ENCODE results near the gene ACTG1. TPM values are rescaled to one million over a fixed set of nuclear protein-coding genes. Genes with fewer than 3 reads are reported as not detected.

The ACTG1 gene
- total RNA-seq, 1 experiment from 2014 or later, result 3,247 TPM

DNA sequence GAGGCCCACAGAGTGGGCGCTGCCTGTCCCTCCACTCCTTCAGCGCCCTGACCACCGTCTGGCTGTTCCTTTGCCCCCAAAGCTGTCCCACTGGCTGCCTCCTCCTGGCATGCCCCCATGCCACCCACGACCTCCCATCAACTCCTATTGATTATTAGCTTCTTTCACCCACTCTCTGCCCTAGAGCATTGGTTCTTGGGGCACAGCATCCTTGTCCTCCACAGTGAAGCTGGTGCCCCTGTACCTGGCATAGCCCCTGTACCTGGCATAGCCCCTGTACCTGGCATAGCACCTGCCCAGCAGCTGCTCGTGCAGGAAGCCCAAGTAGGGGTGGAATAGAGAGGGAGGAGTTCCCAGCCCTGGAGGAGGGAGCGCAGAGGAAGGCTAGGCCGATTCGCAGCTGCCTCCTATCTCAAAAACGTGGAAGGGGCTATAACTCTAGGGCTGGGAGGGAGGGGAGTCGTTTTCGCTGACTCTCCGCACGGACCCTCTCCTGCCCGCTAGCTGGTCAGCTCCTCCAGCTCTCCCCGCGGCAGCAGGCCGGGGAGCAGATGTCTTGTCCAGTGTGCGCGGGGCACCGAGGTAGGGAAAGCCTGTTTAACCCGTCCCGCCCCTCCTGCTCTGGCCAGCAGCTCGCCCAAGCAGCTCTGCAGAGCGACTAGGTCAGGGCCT is 5.7 kb upstream of the ACTG1 start:
- TF ChIP-seq, protein P1, sequence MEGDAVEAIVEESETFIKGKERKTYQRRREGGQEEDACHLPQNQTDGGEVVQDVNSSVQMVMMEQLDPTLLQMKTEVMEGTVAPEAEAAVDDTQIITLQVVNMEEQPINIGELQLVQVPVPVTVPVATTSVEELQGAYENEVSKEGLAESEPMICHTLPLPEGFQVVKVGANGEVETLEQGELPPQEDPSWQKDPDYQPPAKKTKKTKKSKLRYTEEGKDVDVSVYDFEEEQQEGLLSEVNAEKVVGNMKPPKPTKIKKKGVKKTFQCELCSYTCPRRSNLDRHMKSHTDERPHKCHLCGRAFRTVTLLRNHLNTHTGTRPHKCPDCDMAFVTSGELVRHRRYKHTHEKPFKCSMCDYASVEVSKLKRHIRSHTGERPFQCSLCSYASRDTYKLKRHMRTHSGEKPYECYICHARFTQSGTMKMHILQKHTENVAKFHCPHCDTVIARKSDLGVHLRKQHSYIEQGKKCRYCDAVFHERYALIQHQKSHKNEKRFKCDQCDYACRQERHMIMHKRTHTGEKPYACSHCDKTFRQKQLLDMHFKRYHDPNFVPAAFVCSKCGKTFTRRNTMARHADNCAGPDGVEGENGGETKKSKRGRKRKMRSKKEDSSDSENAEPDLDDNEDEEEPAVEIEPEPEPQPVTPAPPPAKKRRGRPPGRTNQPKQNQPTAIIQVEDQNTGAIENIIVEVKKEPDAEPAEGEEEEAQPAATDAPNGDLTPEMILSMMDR (conservative IDR thresholded peaks at IDR 0.05; ENCODE audit: low read depth, low read length), result no peak
- no peak for TF ChIP-seq EZH2 (IDR thresholded peaks at IDR 0.05; ENCODE audit: borderline replicate concordance, low read depth, low read length, poor library complexity, severe bottlenecking)
- Histone ChIP-seq H3K36me3 (ENCODE audit: insufficient read depth, low read length, poor library complexity, severe bottlenecking) (no peaks in the 10 kb centered on the region), H3K27ac (ENCODE audit: low read depth, low read length, poor library complexity, severe bottlenecking) (no peak overlapping the region), H3K4me1 (ENCODE audit: insufficient read depth, low read length, poor library complexity, severe bottlenecking) (peaks cover 21% of the 10 kb centered on the region), H3K27me3 (replicated peaks; ENCODE audit: insufficient read depth, low read depth, low read length, poor library complexity) (no peaks in the 10 kb centered on the region), H3K4me3 (ENCODE audit: low read depth, low read length, poor library complexity, severe bottlenecking) (no peak overlapping the region), H3K9me3 (ENCODE audit: low read depth, low read length, poor library complexity, severe bottlenecking) (no peaks in the 10 kb centered on the region)
- intact Hi-C loops (cut with micrococcal nuclease; ENCODE audit: unreplicated experiment), result loop anchor here (5.0 to 10.0 kb wide), 2 partner anchors 34 to 87 kb away; partner anchors contain the start of gene FAAP100
- ChIA-PET CTCF (no interaction called here), POLR2A (ENCODE audit: low non-redundant PET) (no interaction called here)
- DNase-seq (ENCODE audit: low spot score), result no peak
- BruUV-seq (replicated peaks), result no TSS peak

DNA sequence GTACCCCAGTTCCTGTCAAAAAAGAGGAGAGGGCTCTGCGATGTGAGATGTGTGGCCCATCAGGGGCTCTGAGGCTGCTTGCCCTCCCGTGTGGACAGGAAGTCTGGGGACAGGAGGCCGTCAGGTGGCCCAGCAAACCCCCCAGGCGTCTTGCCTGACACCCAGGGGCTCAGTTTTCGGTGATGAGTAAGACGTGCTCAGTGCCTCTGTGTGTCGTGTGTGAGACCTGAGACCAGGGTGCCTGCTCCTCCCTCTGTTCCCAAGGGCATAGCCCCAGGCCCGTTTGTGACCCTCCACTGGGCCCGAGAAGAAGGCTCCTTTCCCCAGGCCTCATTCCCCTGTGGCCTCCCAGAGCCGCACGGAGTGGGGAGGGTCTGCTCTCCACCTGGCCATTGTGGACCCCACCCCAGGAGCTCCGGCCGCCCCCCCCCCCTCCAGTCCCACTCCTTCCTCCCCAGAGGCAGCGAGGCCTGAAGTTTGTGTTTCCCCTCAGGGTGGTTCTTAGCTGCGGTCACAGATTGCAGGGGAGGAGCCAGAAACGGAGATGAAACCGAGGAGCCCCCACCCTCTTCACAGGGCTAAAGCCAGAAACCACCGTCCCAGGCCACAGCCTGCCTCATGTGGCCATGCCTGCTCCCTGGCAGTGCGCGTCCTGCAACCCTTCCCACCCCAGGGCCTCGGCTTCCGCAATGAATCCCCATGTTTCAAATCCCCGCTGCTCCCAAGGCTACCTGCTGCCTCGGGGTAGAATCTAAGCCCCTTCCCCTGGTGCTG is 4.9 kb upstream of the ACTG1 start:
- CTCF ChIA-PET, result no interaction called here
- intact Hi-C loops (cut with micrococcal nuclease; ENCODE audit: unreplicated experiment), result loop anchor here (5.0 to 10.0 kb wide), 2 partner anchors 35 to 87 kb away; partner anchors contain the start of gene FAAP100
- no peaks in the 10 kb centered on the region for H3K9me3 ChIP-seq (ENCODE audit: low read depth, low read length, poor library complexity, severe bottlenecking)
- H3K4me3 ChIP-seq (ENCODE audit: low read depth, low read length, poor library complexity, severe bottlenecking), result no peak overlapping the region
- no peaks in the 10 kb centered on the region for H3K27me3 ChIP-seq (replicated peaks; ENCODE audit: insufficient read depth, low read depth, low read length, poor library complexity)
- POLR2A ChIA-PET (ENCODE audit: low non-redundant PET), result no interaction called here
- DNase-seq (ENCODE audit: low spot score), result no peak
- BruUV-seq (replicated peaks), result no TSS peak
- H3K27ac ChIP-seq (ENCODE audit: low read depth, low read length, poor library complexity, severe bottlenecking), result no peak overlapping the region
- H3K4me1 ChIP-seq (ENCODE audit: insufficient read depth, low read length, poor library complexity, severe bottlenecking), result peaks cover 21% of the 10 kb centered on the region
- H3K36me3 ChIP-seq (ENCODE audit: insufficient read depth, low read length, poor library complexity, severe bottlenecking), result no peaks in the 10 kb centered on the region
- TF ChIP-seq EZH2 (IDR thresholded peaks at IDR 0.05; ENCODE audit: borderline replicate concordance, low read depth, low read length, poor library complexity, severe bottlenecking), result no peak
- TF ChIP-seq, protein P1 (conservative IDR thresholded peaks at IDR 0.05; ENCODE audit: low read depth, low read length), result no peak

DNA sequence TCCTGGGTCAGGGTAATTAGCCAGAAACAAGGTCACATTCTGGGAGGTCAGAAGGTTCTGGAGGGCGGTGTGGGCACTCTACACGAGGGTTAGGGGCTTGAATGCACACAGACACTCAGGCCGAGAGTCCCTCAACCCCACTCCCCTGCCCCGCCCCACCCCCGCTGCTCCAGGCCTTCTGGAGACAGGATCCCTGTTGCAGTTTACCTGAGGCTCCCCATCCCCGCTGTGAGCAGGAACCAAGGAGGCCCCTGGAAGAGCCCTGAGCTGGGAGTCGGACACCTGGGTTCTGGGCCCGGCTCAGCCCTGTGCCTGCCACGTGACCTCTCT is 4.4 kb upstream of the ACTG1 start:
- Histone ChIP-seq H3K27ac (ENCODE audit: low read depth, low read length, poor library complexity, severe bottlenecking) (no peak overlapping the region), H3K4me3 (ENCODE audit: low read depth, low read length, poor library complexity, severe bottlenecking) (no peak overlapping the region), H3K9me3 (ENCODE audit: low read depth, low read length, poor library complexity, severe bottlenecking) (no peaks in the 10 kb centered on the region), H3K27me3 (replicated peaks; ENCODE audit: insufficient read depth, low read depth, low read length, poor library complexity) (no peaks in the 10 kb centered on the region), H3K36me3 (ENCODE audit: insufficient read depth, low read length, poor library complexity, severe bottlenecking) (no peaks in the 10 kb centered on the region), H3K4me1 (ENCODE audit: insufficient read depth, low read length, poor library complexity, severe bottlenecking) (peaks cover 21% of the 10 kb centered on the region)
- ChIA-PET CTCF (no interaction called here), POLR2A (ENCODE audit: low non-redundant PET) (no interaction called here)
- no peak for DNase-seq (ENCODE audit: low spot score)
- BruUV-seq (replicated peaks), result no TSS peak
- no peak for TF ChIP-seq EZH2 (IDR thresholded peaks at IDR 0.05; ENCODE audit: borderline replicate concordance, low read depth, low read length, poor library complexity, severe bottlenecking)
- TF ChIP-seq, protein P1 (conservative IDR thresholded peaks at IDR 0.05; ENCODE audit: low read depth, low read length), result no peak
- intact Hi-C loops (cut with micrococcal nuclease; ENCODE audit: unreplicated experiment), result loop anchor here (5.0 to 10.0 kb wide), 2 partner anchors 35 to 88 kb away; partner anchors contain the start of gene FAAP100
